Type B pancreatic cell (in vitro differentiated cells): ENCODE results near the gene MAPK11. TPM values are rescaled to one million over a fixed set of nuclear protein-coding genes. Genes with fewer than 3 reads are reported as not detected.

Source experiments
- DNase-seq: peaks from one replicate; pipeline ENCODE4 v3.0.0; 2021; ENCODE audit warnings: mixed read lengths; ENCODE audit not compliant: unreplicated experiment; ENCODE audit errors: extremely low spot score
- H3K27ac Mint-ChIP-seq: 2 replicates; pipeline ENCODE4 v1.8.0; 2021; ENCODE audit warnings: mild to moderate bottlenecking, mixed read lengths
- H3K27me3 Mint-ChIP-seq: 2 replicates; pipeline ENCODE4 v1.8.0; 2021; ENCODE audit warnings: mixed read lengths
- H3K36me3 Mint-ChIP-seq: 2 replicates; pipeline ENCODE4 v1.8.0; 2021; ENCODE audit warnings: mixed read lengths
- H3K4me1 Mint-ChIP-seq: one replicate; pipeline ENCODE4 v1.8.0; 2021; ENCODE audit warnings: mixed read lengths; ENCODE audit not compliant: unreplicated experiment
- H3K4me3 Mint-ChIP-seq: 2 replicates; pipeline ENCODE4 v1.8.0; 2021; ENCODE audit warnings: mild to moderate bottlenecking, mixed read lengths
- H3K9me3 Mint-ChIP-seq: 2 replicates; pipeline ENCODE4 v1.8.0; 2021; ENCODE audit warnings: mixed read lengths
- total RNA-seq: library from RNA; stranded (reverse); gene quantifications from 2 replicates; pipeline ENCODE4 v1.2.1, GENCODE V29; 2021; ENCODE audit warnings: low replicate concordance
- TF ChIP-seq, protein P1 (sequence below): fragments of 200-600 bp; sonication (generic); conservative IDR thresholded peaks from 2 replicates; pipeline ENCODE4 v1.5.0; 2021; ENCODE audit warnings: antibody characterized with exemption, mild to moderate bottlenecking

The MAPK11 gene
- total RNA-seq, 1 donor from 2014 or later, result 7.4 TPM

DNA sequence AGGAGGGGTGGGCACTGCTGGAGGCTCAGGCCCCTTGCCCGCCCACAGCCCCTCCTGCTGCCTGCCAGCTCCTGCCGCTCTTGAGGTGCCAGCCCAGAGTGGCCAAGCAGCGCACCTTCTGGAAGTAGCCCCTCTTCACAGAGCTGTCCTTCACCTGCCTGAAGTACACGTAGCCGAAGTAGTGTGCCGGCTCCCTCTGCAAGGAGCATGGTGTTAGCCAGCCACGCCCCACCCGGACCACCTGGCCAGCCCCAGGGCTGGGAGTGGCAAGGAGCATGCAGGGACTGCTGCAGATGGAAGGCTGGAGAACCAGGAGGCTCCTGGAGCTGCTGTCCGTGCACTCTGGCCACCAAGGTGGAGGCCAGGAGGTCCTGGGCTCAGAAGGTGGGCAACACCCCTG is 47.0 kb upstream of the MAPK11 start:
- TF ChIP-seq, protein P1, sequence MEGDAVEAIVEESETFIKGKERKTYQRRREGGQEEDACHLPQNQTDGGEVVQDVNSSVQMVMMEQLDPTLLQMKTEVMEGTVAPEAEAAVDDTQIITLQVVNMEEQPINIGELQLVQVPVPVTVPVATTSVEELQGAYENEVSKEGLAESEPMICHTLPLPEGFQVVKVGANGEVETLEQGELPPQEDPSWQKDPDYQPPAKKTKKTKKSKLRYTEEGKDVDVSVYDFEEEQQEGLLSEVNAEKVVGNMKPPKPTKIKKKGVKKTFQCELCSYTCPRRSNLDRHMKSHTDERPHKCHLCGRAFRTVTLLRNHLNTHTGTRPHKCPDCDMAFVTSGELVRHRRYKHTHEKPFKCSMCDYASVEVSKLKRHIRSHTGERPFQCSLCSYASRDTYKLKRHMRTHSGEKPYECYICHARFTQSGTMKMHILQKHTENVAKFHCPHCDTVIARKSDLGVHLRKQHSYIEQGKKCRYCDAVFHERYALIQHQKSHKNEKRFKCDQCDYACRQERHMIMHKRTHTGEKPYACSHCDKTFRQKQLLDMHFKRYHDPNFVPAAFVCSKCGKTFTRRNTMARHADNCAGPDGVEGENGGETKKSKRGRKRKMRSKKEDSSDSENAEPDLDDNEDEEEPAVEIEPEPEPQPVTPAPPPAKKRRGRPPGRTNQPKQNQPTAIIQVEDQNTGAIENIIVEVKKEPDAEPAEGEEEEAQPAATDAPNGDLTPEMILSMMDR, result no peak
- DNase-seq, result no peak
- no peaks in the 10 kb centered on the region for H3K9me3 Mint-ChIP-seq
- no peaks in the 10 kb centered on the region for H3K27me3 Mint-ChIP-seq
- no peaks in the 10 kb centered on the region for H3K36me3 Mint-ChIP-seq
- no peak overlapping the region for H3K27ac Mint-ChIP-seq
- H3K4me1 Mint-ChIP-seq, result no peaks in the 10 kb centered on the region
- H3K4me3 Mint-ChIP-seq, result no peak overlapping the region

DNA sequence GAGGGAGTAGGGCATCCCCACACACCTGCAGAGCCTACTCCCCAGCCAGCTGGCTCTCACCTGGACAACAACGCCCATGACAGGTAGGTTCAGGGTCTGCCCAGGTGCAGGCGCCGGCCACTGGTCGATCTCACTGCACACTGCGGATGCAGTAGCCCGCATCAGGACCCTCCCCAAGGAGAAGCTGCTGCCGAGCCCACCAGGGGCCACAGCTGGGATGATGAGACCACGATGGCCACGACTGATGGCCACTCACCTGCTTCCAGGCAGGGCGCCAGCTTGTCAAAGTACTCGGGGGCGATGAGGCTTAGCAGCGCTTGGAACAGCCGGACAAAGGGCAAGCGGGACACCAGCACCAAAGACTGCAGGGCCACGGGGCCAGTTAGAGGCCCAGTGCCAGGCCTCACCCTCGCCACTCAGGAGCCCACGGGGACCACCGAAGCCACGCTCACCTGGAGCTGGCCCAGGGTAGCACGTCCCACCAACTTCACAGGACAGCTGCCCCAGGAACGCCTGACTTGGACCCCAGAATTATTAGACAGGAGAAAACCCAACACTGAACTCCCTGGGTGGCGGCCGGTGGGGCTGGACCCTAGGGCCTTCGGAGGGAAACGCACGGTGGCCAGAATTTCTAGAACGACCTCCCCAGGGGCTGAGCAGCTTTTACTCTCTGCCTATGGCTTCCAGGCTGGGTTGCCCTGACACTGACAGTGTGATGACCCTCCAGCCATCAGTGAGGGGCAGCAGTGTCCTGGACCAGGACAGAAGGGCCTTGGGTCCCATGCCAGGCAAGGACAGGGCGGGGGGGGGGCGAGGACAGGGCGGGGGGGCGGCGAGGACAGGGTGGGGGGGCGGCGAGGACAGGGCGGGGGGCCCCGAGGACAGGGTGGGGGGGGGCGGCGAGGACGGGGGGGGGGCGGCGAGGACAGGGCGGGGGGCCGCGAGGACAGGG is 46.2 kb upstream of the MAPK11 start:
- H3K27ac Mint-ChIP-seq, result no peak overlapping the region
- no peaks in the 10 kb centered on the region for H3K4me1 Mint-ChIP-seq
- no peaks in the 10 kb centered on the region for H3K36me3 Mint-ChIP-seq
- no peak overlapping the region for H3K4me3 Mint-ChIP-seq
- H3K9me3 Mint-ChIP-seq, result no peaks in the 10 kb centered on the region
- H3K27me3 Mint-ChIP-seq, result no peaks in the 10 kb centered on the region
- DNase-seq, result no peak
- TF ChIP-seq, protein P1, result no peak

DNA sequence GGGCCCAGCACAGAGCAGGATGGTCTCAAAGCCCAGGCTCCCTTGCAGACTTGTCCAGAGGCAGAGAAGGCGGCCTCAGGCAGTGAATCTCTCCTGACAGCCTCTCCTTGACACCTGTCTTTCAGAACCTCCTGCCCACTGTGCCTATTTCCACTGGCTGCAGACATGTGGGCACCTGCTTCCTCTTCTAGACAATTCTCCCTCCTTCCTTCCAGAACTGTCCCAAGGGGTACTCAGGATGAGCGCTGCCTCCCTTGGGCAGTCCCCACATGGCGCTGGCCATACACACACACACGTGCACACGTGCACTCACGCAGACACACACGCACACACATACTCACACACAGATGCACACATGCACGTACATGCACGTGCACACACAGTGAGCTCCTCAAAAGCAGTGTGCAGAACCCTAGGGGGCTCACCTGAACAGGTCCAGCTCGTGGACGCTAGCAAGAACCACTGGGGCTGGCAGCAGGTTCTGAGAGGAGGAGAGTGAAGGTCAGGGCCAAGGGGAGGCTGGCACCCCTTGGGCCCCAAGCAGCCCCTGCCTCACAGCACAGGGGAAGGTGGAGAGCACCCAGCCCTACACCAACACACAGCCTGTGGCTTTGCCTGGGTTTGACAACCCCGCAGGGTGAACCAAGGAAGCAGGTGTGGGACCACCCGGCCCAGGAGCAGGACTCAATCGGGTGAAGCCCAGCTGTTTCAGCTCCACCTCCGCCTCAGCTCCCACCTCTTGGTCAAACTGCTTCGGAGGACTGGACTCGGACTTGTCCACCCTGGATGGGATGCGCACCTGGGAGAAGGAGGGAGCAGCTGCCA is 45.3 kb upstream of the MAPK11 start:
- Mint-ChIP-seq H3K4me3 (no peak overlapping the region), H3K27me3 (no peaks in the 10 kb centered on the region), H3K4me1 (no peaks in the 10 kb centered on the region), H3K36me3 (no peaks in the 10 kb centered on the region), H3K27ac (peak overlapping the region; percentile 54), H3K9me3 (no peaks in the 10 kb centered on the region)
- DNase-seq, result no peak
- TF ChIP-seq, protein P1, result no peak

DNA sequence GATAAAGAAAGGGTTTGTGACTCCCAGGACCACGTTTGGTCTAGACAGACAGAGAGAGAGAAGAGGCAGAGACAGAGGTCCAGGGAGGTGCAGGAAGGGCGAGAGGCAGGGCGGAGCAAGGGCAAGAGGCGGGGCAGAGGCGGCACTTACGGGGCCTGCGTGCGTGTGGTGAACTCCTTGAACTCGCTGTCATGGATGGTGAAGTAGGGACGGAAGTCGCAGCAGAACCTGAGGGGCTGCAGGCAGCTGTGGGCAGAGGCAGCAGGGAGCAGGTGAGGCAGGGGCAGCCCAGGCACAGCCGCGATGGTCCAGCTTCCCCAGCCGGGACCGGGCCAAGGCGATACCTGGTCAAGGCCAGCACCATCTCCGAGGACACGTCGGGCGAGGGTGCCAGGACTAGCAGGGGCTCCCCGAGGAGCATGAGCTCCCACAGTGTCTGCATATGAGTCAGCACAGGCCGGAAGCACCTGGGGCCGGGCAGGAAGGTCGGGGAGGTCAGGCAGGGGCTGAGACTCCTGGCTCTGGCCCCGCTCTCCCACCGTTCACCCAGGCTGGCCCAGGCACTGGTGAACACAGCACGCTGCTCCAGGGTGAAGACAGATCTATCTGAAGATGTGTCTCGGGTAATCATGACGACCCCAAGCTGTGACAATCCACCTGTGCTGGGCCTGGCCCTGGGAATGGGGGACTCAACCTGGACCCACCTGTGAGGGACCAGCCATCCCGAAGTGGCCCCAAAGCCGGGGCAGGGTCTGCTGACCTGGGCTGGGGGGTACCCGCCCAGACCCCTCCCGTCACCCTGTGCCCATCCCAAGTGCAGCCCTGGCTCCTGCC is 44.5 kb upstream of the MAPK11 start:
- TF ChIP-seq, protein P1, result no peak
- H3K36me3 Mint-ChIP-seq, result no peaks in the 10 kb centered on the region
- no peak overlapping the region for H3K27ac Mint-ChIP-seq
- no peaks in the 10 kb centered on the region for H3K9me3 Mint-ChIP-seq
- no peaks in the 10 kb centered on the region for H3K27me3 Mint-ChIP-seq
- no peak for DNase-seq
- H3K4me1 Mint-ChIP-seq, result no peaks in the 10 kb centered on the region
- H3K4me3 Mint-ChIP-seq, result no peak overlapping the region

DNA sequence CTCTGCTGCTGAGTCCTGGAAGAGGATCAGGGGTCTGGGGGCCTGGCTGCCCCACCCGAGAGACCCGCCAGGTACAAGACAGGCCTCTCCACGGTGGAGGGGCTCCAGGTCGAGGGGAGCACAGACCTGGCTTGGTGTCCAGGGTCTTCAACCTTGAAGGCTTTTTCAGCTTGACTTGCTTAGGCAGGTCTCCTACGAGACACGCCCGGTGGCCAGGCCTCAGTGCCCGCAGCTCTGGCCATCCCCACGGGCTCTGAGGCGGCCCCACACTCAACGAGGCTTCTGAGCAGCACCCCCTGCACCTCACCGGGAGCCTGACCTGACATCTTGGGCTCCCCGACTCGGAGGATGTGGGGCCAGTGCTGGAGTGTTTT is 43.9 kb upstream of the MAPK11 start:
- Mint-ChIP-seq H3K27me3 (no peaks in the 10 kb centered on the region), H3K36me3 (no peaks in the 10 kb centered on the region), H3K9me3 (no peaks in the 10 kb centered on the region), H3K27ac (no peak overlapping the region), H3K4me3 (no peak overlapping the region), H3K4me1 (no peaks in the 10 kb centered on the region)
- TF ChIP-seq, protein P1, result no peak
- no peak for DNase-seq
